IPS DF 4.7 (cell line): ENCODE data around the gene RMP24.
"Not testable (repeated sequence)": the region's sequence is repeated elsewhere in the genome, so short reads cannot be mapped to it uniquely, and the experiment has no call there.

ENCODE experiments used
- DNase-seq: peaks from one replicate; pipeline ENCODE4 v3.0.0-alpha.2; 2013; ENCODE audit warnings: low spot score; ENCODE audit errors: extremely low read depth

RMP24 gene

DNA sequence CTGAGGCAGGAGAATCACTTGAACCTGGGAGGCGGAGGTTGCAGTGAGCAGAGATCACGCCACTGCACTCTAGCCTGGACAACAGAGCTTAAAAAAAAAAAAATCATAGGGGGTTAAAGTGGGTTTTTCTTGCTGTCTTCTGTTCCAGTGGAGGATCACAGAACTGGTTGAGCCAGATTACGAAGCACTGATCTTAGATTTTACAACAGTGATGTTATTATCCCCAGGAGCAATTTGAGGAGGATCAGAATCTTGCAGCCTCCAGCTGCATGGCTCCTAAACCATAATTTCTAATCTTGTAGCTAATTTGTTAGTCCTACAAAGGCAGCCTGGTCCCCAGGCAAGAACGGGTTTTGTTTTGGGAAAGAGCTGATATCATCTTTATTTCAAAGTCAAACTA, 4.6 kb upstream of the RMP24 start:
- not testable (repeated sequence) for DNase-seq

DNA sequence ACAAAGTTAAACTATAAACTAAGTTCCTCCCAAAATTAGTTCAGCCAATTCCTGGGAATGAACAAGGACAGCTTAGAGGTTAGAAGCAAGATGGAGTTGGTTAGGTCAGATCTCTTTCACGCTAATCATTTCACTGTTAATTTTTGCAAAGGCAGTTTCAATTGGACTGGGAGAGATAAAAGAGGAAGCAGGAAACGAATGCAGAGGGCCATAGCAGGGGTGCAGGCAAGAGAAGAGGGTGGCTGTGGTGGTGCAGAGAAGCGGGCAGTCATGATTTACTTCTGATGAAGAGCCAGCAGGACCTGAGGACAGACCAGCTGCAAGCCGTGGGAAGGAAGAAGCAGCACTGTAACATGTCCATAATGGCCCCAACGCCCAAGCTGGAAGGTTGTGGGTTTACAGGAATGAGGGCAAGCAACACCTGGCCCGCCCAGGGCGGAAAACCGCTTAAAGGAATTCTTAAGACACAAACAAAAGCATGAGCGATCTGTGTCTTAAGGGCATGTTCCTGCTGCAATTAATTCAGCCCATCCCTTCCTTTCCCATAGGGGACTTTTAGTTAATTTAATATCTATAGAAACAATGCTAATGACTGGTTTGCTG, 4.1 kb upstream of the RMP24 start:
- no peak for DNase-seq

DNA sequence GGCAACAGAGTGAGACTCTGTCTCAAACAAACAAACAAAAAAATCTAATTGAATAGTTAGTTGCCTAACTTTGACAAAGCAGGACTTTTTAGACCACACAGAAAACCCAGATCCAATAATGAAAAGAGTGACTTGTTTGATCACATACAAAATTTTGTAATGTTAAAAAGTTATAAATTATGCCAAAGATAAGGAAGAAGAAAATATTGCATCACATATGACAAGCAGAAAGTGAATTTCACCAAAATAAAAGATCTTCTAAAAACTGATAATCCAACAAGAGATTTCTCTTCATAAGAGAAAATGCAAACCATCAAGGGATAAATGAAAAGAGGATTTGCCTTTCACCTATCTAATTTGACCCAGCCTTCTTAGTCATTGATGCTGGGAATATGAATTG, 2.8 kb upstream of the RMP24 start:
- no peak for DNase-seq

DNA sequence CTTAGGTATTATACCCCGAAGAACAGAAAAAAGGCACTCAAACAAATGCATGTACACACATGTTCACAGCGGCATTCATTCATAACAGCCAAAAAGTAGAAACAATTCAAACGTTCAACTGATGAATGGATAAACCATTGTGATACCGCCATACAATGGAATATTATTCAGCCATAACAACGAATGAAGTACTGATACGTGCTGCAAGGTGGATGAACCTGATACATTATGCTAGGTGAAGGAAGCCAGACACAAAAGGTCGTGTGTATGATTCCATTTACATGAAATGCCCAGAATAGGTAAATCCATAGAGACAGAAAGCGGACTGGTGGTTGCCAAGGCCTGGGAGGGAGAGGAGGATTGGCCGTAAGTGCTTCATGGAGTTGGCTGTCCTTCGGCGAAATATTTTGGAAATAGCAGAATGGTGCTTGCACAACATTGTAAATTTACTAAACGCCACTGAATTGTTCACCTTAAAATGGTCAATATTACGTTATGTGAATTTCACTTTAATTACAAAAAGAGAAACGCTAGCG, 750 bp upstream of the RMP24 start:
- no peak for DNase-seq

DNA sequence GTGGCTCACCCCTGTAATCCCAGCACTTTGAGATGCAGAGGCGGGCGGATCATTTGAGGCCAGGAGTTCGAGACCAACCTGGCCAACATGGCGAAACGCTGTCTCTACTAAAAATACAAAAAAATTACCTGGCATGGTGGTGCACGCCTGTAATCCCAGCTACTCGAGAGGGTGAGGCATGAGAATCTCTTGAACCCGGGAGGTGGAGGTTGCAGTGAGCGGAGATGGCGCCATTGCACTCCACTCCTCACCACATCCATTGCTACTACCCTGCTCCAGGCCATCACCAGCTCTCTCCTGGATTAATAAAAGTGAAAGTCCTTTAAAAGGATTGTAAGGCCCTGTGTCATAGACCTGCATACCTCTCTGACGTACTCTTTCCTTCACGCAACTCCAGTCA, 1.2 kb downstream of the RMP24 start:
- no peak for DNase-seq

DNA sequence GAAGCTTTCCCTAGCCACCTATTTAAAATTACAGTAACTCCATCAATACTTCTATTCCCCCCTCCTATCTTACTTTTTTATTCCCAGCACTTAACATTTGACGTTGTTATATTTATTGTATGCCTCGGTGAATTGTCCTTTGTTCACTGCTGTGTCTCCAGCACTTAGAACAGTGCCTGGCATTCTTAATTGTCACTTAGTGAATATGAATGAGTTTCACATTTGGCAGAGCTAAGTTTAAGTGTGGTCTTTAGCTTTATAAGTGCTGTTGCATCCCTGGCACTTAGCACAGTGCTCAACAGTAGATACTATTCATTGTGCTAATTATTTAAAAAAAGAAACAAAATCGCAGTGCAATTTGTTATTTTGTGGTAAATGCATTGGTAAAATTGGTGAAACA, 1.7 kb downstream of the RMP24 start:
- DNase-seq = no peak

DNA sequence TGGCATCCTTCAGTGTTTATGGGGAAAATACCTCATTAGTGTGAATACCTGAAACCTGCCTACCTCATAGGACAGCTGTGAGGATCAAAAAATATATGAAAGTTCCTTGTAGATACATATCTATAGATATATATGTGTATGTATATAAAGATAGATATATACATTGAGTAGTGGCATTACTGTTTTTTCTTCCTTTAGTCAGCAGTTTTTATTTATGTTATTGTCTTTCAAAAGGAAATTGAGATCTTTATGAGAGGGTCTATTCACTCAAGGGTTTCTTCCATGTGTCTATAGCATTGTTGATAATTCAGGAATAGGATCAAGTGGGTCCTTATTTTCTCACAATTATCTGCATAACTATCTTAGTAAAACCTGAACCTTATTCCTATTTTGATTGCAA, 6.6 kb downstream of the RMP24 start:
- no peak for DNase-seq

DNA sequence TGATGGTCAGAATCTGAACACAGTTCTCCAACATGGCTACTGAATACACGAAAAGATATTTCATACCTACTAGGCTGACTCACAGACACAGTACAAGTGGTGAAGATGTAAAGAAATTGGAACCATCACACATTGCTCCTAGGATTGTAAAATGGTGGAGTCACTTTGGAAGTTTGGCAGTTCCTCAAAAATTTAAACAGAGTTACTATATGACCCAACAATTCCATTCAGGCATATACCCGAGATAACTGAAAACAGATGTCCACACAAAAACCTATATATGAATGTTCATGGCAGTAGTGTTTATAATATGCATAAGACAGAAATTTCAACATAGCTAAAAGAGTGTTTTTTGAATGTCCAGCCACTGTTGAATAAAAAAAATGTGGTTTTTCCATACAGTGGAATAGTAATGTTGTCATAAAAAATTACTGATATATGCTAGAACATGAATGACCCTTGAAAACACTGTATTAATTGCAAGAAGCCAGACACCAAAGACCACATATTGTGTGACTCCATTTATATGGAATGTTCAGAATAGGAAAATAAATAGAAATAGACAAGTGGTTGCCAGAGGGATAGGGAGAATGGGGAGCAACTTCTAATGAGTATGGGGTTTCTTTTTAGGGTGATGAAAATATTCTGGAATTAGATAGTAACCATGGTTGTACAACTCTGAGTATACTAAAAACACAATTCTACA, 10.1 kb downstream of the RMP24 start:
- no peak for DNase-seq

DNA sequence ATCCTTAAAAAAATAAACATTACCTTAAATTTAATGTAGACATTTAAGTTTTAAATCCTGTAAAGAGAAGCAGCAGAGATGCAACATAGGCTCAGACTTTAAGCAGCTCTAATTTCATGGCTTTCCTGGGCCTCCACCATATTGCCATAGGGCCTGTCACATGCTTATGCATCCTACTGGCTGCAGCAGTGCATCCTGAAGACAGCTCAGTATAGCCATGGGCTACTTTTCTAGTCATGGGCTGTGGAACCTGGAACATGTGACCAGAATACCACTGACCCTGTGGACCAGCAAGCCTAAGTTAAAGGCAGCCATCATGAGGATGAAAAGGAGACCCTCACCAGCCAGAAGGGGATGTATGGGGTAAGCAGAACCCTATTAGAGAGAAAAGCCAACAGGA, 10.7 kb downstream of the RMP24 start:
- no peak for DNase-seq

DNA sequence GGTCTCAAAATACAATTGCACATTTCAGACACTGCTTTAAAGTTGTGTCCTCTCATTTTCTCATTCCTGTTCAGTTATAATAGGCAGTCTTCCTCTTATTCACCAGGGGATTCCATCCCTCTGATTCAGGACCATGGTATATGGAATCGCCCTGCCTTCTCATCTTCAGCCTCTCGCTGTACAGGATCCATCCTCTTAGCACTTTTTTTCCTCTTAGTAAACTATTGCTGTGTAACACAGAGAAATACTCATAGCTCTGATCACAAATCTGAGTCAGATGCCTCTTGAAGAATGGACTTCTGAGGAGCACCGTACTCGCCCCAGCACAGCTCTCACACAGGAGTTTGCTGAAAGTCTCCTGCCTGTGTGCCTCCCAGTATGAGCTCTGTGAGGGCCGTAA, 11.3 kb downstream of the RMP24 start:
- DNase-seq = no peak

DNA sequence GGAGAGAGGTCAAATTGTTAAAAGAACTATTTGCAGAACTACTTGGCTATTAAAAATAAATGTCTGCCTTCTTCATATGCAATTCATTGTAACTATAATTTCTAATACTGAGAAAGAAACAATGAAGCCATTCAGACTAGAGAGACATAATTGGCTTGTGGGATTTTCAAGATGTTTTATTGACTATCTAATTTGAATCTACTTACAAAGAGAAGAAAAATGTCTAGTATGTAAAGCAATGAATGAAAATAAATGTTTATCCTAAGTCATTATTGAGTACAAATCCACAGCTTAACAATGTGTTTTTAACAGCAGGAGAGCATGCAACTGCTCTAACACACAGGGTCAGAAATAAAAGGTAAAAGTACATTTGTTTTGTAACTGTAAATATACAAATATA, 19.2 kb downstream of the RMP24 start:
- no peak for DNase-seq

DNA sequence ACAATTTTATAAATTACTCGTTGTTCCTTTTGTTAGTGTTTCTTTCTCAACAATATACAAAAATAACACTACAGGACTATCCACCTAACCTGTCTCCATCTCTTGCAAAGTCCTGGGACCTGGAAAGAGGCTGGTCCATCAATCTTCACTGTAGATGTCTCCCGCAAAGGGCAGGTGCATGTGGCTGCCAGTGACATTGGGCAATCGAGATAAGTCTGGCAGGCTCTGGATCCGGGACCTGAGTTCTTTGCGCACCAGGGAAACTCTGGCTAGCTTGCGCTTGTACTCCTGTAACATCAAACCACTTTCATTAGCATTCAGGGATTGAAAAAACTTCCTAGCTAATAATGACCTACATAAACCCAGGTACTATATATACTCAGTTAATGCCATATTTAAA, 20.5 kb downstream of the RMP24 start:
- DNase-seq = no peak

DNA sequence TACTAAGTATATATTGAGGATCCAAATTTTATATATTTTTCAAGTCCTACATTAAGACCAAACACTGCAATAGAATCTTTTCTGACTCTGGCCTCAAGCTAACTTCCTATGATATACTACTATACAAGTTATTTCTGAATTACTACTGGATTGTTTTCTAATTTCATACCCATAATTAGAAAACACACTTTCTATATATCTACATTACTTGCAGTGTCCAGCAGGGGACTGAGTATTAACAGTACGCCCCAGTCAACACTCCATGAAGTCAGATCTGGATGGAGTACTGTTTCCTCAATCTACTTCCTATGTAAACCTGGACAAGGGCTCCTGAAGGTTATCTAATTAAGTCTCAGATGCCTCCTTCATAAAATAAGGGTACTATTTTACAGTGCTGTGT, 26.5 kb downstream of the RMP24 start:
- DNase-seq = no peak

DNA sequence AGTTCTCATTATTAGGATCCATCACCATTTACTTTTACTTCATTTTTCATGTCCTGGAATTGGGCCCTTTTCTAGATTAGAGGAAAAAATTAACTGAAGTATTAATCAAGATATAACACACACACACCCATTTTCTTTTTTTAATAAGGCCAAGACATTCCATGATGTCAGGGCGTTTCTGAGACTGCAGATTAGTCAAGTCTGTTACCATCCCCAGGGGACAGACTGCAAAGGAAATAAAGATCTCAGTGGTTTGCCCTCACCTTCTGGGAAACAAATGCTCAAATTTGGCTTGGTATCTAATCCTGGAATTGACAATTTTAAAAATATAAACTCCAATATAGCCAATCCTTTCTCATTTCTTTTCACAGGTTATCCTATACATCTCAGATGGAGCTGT, 27.4 kb downstream of the RMP24 start:
- no peak for DNase-seq

DNA sequence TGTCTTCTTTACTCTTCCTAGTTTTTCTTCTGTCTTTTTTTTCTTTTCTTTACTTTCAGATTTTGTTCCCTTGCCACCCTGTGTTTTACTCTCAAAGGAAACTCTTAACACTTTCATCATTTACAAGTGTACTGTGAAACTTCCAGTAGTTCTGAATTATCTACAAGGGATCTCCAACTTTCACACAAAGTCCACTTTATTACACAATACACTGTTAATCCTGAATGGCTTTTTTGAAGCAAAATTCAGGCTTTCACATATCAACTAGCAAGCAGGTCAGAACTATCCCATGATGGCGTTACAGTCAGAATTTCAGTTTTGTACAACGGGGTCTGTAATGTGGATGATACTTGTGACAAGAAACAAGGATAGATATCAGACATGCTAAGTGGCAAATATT, 34.5 kb downstream of the RMP24 start:
- DNase-seq = no peak

DNA sequence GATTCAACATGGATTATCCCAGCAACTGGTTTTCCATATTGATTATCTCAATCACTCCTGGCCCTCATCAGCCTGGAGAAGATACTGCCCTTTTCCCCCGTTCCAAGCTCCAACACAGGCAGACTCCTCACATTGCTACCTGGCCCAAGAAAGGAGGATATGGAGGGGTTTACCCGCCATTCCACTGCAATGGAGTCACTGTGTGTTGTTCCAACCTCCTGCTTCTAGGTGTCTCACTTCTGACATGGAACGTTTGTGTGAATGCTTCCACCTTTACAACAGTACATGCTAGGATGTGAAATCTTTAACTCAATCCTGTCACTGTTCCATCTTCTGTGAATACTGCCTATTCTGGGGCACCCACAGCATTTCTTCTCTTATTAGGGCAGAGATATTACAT, 36.7 kb downstream of the RMP24 start:
- DNase-seq = no peak

DNA sequence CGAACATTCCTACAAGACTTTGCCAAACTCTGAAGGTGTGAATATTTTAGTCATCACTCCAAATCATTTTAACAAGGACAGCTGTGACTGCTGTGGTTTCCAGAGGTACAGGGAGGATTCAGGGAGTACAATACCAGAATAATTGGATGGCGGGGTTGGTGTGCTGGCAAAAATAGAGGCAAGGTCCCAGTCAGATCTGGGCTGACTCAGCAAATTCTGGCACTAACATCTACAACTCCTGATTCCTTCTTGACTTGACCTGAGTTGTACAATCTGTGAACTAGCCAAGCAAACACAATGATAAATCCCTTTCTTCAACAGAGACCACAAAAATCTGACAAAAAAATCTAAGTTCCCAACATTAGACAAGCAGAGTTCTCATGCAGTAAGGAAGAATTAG, 40.4 kb downstream of the RMP24 start:
- no peak for DNase-seq

DNA sequence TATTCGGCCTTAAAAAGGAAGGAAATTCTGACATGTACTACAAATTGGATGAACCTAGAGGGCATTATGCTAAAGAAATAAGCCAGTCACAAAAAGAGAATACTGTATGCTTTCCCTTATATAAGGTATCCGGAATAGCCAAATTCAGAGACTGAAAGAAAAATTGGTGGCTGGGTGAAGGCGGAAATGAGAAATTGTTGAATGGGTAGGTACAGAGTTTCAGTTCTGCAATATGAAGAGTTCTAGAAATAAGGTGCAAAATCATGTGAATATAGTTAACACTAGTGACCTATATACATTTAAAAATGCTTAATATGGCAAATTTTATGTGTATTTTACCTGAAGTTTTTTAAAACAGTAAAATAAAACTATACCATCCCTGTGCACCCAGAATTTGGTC, 43.1 kb downstream of the RMP24 start:
- no peak for DNase-seq

DNA sequence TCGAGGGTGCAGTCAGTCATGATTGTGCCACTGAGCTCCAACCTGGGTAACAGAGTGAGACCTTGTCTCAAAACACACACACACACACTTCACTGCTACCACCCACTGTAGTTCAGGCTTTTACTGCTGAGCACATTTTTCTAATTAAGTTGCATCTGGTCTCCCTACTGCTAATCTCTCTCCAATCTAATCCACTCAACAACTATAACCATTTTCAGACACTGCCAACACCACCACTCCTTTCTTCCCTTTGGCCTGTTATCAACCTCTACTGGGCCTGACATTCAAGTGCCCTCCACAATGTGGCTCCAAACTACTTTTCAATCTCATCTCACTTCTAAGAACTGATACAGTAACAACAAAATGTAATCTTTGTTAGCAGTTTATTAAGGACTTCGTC, 44.8 kb downstream of the RMP24 start:
- DNase-seq = no peak

DNA sequence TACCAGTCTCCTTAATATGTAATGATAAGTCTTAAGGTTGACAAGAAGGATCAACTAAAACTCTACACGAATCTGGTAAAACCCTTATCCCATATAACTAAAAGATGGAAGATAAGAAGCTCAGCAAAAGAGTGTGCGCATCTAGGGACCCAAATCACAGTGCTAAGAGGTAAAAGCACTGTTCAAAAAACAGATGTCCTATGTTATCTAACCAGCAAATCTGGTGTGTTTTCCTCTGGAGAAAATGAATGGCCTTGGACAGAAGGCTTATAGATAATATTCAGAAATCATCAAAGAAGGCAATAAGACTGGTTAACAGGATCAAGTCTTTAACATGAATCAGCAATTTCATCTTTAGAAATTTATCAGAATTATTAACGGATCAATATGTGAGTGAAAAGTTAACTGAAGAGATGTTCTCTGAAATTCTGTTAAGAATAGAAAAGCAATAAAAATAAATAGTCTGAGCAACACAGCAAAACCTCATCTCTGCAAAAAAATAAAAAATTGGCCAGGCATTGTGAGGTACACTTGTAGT, 47.8 kb downstream of the RMP24 start:
- DNase-seq = no peak

DNA sequence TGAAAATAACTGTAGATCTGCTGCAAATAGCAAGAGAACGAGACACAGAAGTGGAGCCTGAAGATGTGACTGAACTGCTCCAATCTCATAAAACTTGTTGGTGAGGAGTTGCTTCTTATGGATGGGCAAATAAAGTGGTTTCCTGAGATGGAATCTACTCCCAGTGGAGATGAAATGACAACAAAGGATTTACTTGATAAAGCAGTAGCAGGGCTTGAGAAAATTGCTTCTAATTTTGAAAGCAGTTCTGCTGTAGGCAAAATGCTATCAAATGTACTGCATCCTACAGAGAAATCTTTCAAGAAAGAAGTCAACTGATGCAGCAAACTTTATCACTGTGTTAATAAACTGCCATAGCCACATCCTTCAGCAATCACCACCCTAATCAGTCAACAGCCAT, 50.9 kb downstream of the RMP24 start:
- no peak for DNase-seq

DNA sequence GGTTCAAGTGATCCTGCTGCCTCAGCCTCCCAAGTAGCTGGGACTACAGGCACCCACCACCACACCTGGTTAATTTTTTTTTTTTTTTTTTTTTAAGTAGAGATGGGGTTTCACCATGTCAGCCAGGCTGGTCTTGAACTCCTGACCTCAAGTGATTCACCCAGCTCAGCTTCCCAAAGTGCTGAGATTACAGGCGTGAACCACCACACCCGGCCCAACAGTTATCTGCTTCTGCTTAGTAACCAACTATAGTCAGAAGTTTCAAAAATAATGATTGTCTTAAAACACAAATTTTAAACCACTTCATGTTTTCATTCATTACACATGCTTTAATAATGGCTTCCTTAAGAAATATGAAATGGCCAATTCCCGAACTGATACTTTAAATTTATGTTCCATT, 51.8 kb downstream of the RMP24 start:
- DNase-seq = not testable (repeated sequence)

DNA sequence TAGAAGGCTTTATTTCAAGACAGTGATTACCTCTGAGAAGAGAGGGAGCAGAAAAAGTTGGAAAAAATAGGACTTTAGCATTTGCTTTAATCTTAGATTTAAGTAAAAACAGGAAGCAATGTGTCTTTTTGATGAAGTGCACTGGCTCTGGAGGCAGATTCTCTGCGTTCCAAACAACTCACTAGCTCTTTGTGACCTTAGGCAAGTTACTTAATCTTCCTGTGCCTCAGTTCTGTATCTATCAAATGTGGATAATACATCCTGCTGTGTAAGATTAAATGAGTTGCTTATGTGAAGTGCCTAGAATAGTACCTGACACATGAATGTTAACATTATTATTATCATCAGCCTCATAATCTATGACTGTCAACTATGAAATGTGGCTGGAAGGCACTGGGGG, 52.5 kb downstream of the RMP24 start:
- no peak for DNase-seq
